ENCODE results near the gene HSD11B1L. TPM values are rescaled to one million over a fixed set of nuclear protein-coding genes. Genes with fewer than 3 reads are reported as not detected.

HSD11B1L gene
- polyA plus RNA-seq, 3 donors, result 1.9 to 2.5 (median 2.4) TPM

- Histone ChIP-seq H3K9ac (ENCODE audit: insufficient read depth, low read length, poor library complexity, severe bottlenecking) (no peak overlapping the region), H3K4me2 (replicated peaks; ENCODE audit: extremely low read depth, low read length, poor library complexity, severe bottlenecking) (no peak overlapping the region), H3K27ac (ENCODE audit: low read depth in 1 of 2, low read length in 2 of 2) (no peak overlapping the region), H4K20me1 (ENCODE audit: insufficient read depth, low read length) (no peaks in the 10 kb centered on the region), H3K27me3 (ENCODE audit: control insufficient read depth in 2 of 2, insufficient read depth in 2 of 2, low read length in 2 of 2) (no peaks in the 10 kb centered on the region), H2AFZ (ENCODE audit: insufficient read depth, low read depth, low read length, poor library complexity, severe bottlenecking) (no peak overlapping the region), H3K9me3 (replicated peaks in 1 of 2; ENCODE audit: control insufficient read depth in 1 of 2, insufficient read depth in 1 of 2, low read length in 2 of 2) (no peaks in the 10 kb centered on the region), H3K4me1 (ENCODE audit: control insufficient read depth in 1 of 2, insufficient read depth in 2 of 2, low read length in 2 of 2) (no peaks in the 10 kb centered on the region), H3K4me3 (replicated peaks in 1 of 3; ENCODE audit: low read depth in 2 of 3, low read length in 3 of 3) (no peak overlapping the region), H3K79me2 (ENCODE audit: insufficient read depth, low read length) (no peaks in the 10 kb centered on the region), H3K36me3 (replicated peaks in 1 of 2; ENCODE audit: control insufficient read depth in 1 of 2, insufficient read depth in 2 of 2, low read length in 2 of 2) (peaks cover 77 to 84% of the 10 kb centered on the region in 2 donors)
- peaks cover 0 to 3% (median 0%) of the 10 kb centered on the region in 7 donors for H3K9me3 Mint-ChIP-seq
- no peak overlapping the region for H3K4me3 Mint-ChIP-seq
- H3K27ac Mint-ChIP-seq, result peak overlapping the region in 2 of 7 donors; percentile 26 to 61
- no peak for DNase-seq
- intact Hi-C loops (cut with micrococcal nuclease), result no loop called here
- no peak for TF ChIP-seq CTCF (IDR thresholded peaks at IDR 0.05)
- H3K36me3 Mint-ChIP-seq, result peaks cover 56 to 90% of the 10 kb centered on the region in 2 donors
- no peaks in the 10 kb centered on the region for H3K4me1 Mint-ChIP-seq
- WGBS (ENCODE audit: insufficient coverage), result 98% methylated on average over 35 of the region's 35 CpGs
- no peaks in the 10 kb centered on the region for H3K27me3 Mint-ChIP-seq (ENCODE audit: low read depth in 3 of 3)
Measured at GRCh38 chr19:5706876-5707573, 26.2 kb downstream of the HSD11B1L start.

GRCh38 chr19:5707576-5708575 lies 27.0 kb downstream of the HSD11B1L start:
- no peaks in the 10 kb centered on the region for H3K9me3 ChIP-seq (replicated peaks in 1 of 2; ENCODE audit: control insufficient read depth in 1 of 2, insufficient read depth in 1 of 2, low read length in 2 of 2)
- H3K9ac ChIP-seq (ENCODE audit: insufficient read depth, low read length, poor library complexity, severe bottlenecking), result no peak overlapping the region
- no peaks in the 10 kb centered on the region for H3K27me3 ChIP-seq (ENCODE audit: control insufficient read depth in 2 of 2, insufficient read depth in 2 of 2, low read length in 2 of 2)
- H3K4me2 ChIP-seq (replicated peaks; ENCODE audit: extremely low read depth, low read length, poor library complexity, severe bottlenecking), result no peak overlapping the region
- no peak overlapping the region for H3K4me3 Mint-ChIP-seq
- H3K27me3 Mint-ChIP-seq (ENCODE audit: low read depth in 3 of 3), result no peaks in the 10 kb centered on the region
- H3K36me3 Mint-ChIP-seq, result peaks cover 60 to 97% of the 10 kb centered on the region in 2 donors
- H4K20me1 ChIP-seq (ENCODE audit: insufficient read depth, low read length), result no peaks in the 10 kb centered on the region
- WGBS (ENCODE audit: insufficient coverage), result 95% methylated on average over 28 of the region's 37 CpGs
- DNase-seq, result no peak
- H2AFZ ChIP-seq (ENCODE audit: insufficient read depth, low read depth, low read length, poor library complexity, severe bottlenecking), result no peak overlapping the region
- no peaks in the 10 kb centered on the region for H3K79me2 ChIP-seq (ENCODE audit: insufficient read depth, low read length)
- intact Hi-C loops (cut with micrococcal nuclease), result no loop called here
- H3K36me3 ChIP-seq (replicated peaks in 1 of 2; ENCODE audit: control insufficient read depth in 1 of 2, insufficient read depth in 2 of 2, low read length in 2 of 2), result peaks cover 84 to 92% of the 10 kb centered on the region in 2 donors
- peak overlapping the region in 1 of 7 donors; percentile 26 for H3K27ac Mint-ChIP-seq
- no peaks in the 10 kb centered on the region for H3K4me1 ChIP-seq (ENCODE audit: control insufficient read depth in 1 of 2, insufficient read depth in 2 of 2, low read length in 2 of 2)
- no peaks in the 10 kb centered on the region for H3K4me1 Mint-ChIP-seq
- peaks cover 0 to 3% (median 0%) of the 10 kb centered on the region in 7 donors for H3K9me3 Mint-ChIP-seq
- no peak overlapping the region for H3K27ac ChIP-seq (ENCODE audit: low read depth in 1 of 2, low read length in 2 of 2)
- TF ChIP-seq CTCF (IDR thresholded peaks at IDR 0.05), result no peak
- no peak overlapping the region for H3K4me3 ChIP-seq (replicated peaks in 1 of 3; ENCODE audit: low read depth in 2 of 3, low read length in 3 of 3)

Measured in CD14-positive monocyte (primary cell).